ENCODE measurements around the gene KSR1. TPM values are rescaled to one million over a fixed set of nuclear protein-coding genes. Genes with fewer than 3 reads are reported as not detected.
"Not testable (repeated sequence)": the region's sequence is repeated elsewhere in the genome, so short reads cannot be mapped to it uniquely, and the experiment has no call there.

KSR1 gene
- total RNA-seq, 2 donors from 2014 or later, result 132 to 194 TPM

GRCh38 chr17:27631897-27632725 lies 175.9 kb downstream of the KSR1 start:
- no peak for DNase-seq (ENCODE audit: low spot score in 2 of 2)
- H3K9me3 Mint-ChIP-seq, result no peaks in the 10 kb centered on the region
- peak in 1 of 2 donors; percentile 2 for ATAC-seq
- H3K27ac Mint-ChIP-seq, result peak overlapping the region; percentile 87 to 89
- peaks cover 0 to 22% of the 10 kb centered on the region in 2 donors for H3K36me3 Mint-ChIP-seq

DNA sequence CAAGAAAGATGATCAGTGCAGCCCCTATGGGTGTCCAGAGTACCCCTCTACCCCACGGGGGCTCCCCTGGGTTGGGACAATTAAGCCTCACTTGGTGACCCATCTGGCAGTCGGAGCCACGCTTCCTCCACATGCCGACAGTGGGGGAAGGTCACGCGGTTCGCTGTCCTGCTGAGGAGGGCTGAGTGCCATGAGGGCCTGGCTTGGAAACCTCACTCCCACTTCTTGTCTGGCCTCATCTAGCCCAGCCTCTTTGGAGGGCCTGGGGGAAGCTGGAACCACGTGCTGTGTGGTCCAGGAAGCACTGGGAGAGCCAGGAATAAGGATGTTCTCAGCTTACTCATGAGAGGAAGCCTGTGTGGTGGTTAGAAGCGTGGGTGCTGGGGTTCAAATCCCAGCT lies 176.5 kb downstream of the KSR1 start:
- Mint-ChIP-seq H3K27ac (peak overlapping the region; percentile 29 to 89), H3K36me3 (peaks cover 0 to 22% of the 10 kb centered on the region in 2 donors)
- not testable (repeated sequence) for ATAC-seq; H3K9me3 Mint-ChIP-seq; DNase-seq (ENCODE audit: low spot score in 2 of 2)

- ATAC-seq, result no peak
- peaks cover 0 to 22% of the 10 kb centered on the region in 2 donors for H3K36me3 Mint-ChIP-seq
- H3K9me3 Mint-ChIP-seq, result no peaks in the 10 kb centered on the region
- no peak overlapping the region for H3K27ac Mint-ChIP-seq
- no peak for DNase-seq (ENCODE audit: low spot score in 2 of 2)
These were observed 177.2 kb downstream of the KSR1 start for GRCh38 chr17:27633312-27634025.

DNA sequence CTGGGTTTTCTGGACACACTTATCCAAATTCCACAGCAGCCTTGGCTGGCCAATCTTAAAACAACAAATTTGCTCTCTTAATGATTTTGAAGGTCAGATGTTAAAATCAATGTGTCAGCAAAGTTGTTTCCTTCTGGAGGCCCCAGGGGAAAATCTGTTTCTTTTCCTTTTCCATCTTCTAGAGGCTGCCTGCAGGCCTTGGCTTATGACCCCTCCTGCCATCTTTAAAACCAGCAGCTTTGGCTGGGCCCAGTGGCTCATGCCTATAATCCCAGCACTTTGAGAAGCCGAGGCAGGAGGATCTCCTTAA lies 177.7 kb downstream of the KSR1 start:
- ATAC-seq, result no peak
- H3K36me3 Mint-ChIP-seq, result peaks cover 0 to 21% of the 10 kb centered on the region in 2 donors
- DNase-seq (ENCODE audit: low spot score in 2 of 2), result no peak
- no peaks in the 10 kb centered on the region for H3K9me3 Mint-ChIP-seq
- H3K27ac Mint-ChIP-seq, result peak overlapping the region in 1 of 2 donors; percentile 68

GRCh38 chr17:27634776-27635175 lies 178.5 kb downstream of the KSR1 start:
- ATAC-seq (no peak), DNase-seq (ENCODE audit: low spot score in 2 of 2) (no peak)
- H3K36me3 Mint-ChIP-seq, result peaks cover 0 to 16% of the 10 kb centered on the region in 2 donors
- no peaks in the 10 kb centered on the region for H3K9me3 Mint-ChIP-seq
- H3K27ac Mint-ChIP-seq, result peak overlapping the region; percentile 68 to 73

- ATAC-seq (no peak), DNase-seq (ENCODE audit: low spot score in 2 of 2) (no peak)
- no peaks in the 10 kb centered on the region for H3K9me3 Mint-ChIP-seq
- peak overlapping the region; percentile 68 to 73 for H3K27ac Mint-ChIP-seq
- peaks cover 0 to 10% of the 10 kb centered on the region in 2 donors for H3K36me3 Mint-ChIP-seq
These were observed 179.1 kb downstream of the KSR1 start for GRCh38 chr17:27635275-27635823.

DNA sequence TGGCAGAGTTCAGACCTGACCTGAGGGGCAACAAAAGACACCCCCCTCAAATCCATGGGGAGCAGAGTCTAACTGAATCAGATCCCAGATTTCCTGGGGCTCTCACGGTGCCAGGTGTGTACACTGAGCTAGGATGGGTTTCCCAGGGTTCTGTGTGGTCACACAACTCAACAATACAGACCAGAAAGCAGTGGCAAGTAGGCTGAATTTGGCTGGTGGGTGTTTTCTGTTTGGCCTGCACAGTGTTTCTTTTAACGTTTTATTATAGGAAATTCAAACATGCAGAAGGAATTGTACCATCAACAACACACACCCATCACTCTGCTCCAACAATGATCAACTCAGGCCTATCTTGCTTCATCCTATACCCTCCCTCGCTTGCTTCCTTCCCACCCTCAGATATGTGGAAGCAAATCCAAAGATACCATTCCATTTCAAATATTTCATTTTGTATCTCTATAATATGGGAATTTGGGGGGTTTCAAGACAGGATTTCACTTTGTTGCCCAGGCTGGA lies 179.8 kb downstream of the KSR1 start:
- Mint-ChIP-seq H3K27ac (peak overlapping the region in 1 of 2 donors; percentile 68), H3K36me3 (peaks cover 0 to 10% of the 10 kb centered on the region in 2 donors)
- DNase-seq (ENCODE audit: low spot score in 2 of 2); H3K9me3 Mint-ChIP-seq; ATAC-seq: not testable (repeated sequence)

- not testable (repeated sequence) for ATAC-seq; H3K9me3 Mint-ChIP-seq; H3K27ac Mint-ChIP-seq; DNase-seq (ENCODE audit: low spot score in 2 of 2)
- H3K36me3 Mint-ChIP-seq, result peaks cover 0 to 10% of the 10 kb centered on the region in 2 donors
These were observed 181.6 kb downstream of the KSR1 start for GRCh38 chr17:27637818-27638217.

GRCh38 chr17:27638415-27638914 lies 182.2 kb downstream of the KSR1 start:
- peaks cover 0 to 10% of the 10 kb centered on the region in 2 donors for H3K36me3 Mint-ChIP-seq
- DNase-seq (ENCODE audit: low spot score in 2 of 2); H3K9me3 Mint-ChIP-seq; ATAC-seq; H3K27ac Mint-ChIP-seq: not testable (repeated sequence)

DNA sequence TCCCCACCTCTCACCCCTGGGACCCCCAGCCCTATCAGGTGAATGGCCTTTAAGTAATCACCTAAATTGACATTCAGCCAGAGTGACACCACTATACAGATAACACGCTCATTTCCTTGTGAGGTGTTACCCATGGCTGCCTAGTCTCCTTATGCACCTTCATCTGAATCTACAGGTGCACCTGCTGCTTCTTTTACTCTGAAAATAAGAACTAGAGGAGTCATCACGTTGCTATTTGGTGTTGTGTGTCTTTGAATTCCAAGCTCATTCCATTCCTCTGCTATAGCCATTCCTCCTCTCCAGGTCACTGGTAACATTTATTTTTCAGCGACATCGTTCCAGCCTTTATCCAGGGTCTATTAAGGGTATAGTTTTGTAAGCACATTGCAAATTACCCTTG lies 184.5 kb downstream of the KSR1 start:
- H3K9me3 Mint-ChIP-seq, result no peaks in the 10 kb centered on the region
- no peak for DNase-seq (ENCODE audit: low spot score in 2 of 2)
- peak overlapping the region in 1 of 2 donors; percentile 28 for H3K27ac Mint-ChIP-seq
- H3K36me3 Mint-ChIP-seq, result no peaks in the 10 kb centered on the region
- ATAC-seq, result no peak

DNA sequence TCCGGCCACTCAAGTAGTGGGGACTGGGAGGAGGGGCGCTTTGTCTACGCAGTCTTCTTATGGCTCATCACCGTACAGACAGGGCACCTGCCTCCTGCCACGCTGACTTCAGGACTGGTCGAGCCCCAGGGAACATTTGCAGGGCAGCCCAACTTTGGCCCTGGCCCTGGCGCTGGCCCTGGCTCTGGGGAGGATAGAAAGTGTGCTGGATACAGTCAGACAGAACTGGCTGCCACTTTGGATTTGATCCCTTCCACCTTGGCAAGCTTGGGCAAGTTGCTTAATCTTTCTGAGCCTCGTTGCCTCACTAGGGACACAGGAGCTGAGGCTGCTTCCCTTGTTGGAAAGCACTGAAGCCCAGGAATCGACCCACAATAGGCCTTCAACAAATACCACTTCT lies 188.3 kb downstream of the KSR1 start:
- ATAC-seq, result no peak
- H3K27ac Mint-ChIP-seq, result peak overlapping the region in 1 of 2 donors; percentile 38
- no peak for DNase-seq (ENCODE audit: low spot score in 2 of 2)
- H3K9me3 Mint-ChIP-seq, result no peaks in the 10 kb centered on the region
- H3K36me3 Mint-ChIP-seq, result no peaks in the 10 kb centered on the region

GRCh38 chr17:27645621-27646020 lies 189.4 kb downstream of the KSR1 start:
- not testable (repeated sequence) for DNase-seq (ENCODE audit: low spot score in 2 of 2); H3K36me3 Mint-ChIP-seq; H3K27ac Mint-ChIP-seq; H3K9me3 Mint-ChIP-seq
- ATAC-seq, result peak; percentile 60 to 68

DNA sequence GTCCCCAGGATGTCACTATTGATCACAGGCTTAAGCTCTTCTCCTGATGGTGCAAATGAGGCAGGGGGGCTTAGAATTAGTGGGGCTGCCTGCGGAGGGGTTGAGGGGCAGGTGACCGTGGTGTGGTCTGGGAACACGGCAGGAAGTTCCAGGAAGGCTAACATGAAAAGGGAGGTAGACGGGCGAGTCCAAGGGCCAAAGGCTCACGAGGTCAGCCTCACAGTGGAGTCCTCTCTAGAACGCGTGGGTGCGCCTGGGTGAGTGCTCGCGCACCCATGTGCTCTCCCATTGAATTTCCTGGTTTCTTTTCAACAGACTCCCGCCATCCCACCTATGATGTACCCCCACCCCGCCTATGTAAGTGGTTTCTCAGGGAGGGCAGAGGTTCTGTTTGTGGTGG lies 190.0 kb downstream of the KSR1 start:
- Mint-ChIP-seq H3K36me3 (no peaks in the 10 kb centered on the region), H3K9me3 (no peaks in the 10 kb centered on the region), H3K27ac (no peak overlapping the region)
- DNase-seq (ENCODE audit: low spot score in 2 of 2) (no peak), ATAC-seq (no peak)

GRCh38 chr17:27647765-27648164 lies 191.5 kb downstream of the KSR1 start:
- DNase-seq (ENCODE audit: low spot score in 2 of 2), result no peak
- Mint-ChIP-seq H3K9me3 (no peaks in the 10 kb centered on the region), H3K36me3 (no peaks in the 10 kb centered on the region), H3K27ac (no peak overlapping the region)
- no peak for ATAC-seq

DNA sequence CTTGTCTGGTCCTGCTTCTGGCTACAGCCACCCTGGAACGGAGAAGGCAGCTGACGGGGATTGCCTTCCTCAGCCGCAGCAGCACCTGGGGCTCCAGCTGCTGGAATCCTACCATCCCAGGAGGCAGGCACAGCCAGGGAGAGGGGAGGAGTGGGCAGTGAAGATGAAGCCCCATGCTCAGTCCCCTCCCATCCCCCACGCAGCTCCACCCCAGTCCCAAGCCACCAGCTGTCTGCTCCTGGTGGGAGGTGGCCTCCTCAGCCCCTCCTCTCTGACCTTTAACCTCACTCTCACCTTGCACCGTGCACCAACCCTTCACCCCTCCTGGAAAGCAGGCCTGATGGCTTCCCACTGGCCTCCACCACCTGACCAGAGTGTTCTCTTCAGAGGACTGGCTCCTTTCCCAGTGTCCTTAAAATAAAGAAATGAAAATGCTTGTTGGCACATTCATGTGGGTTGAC lies 192.9 kb downstream of the KSR1 start:
- not testable (repeated sequence) for H3K36me3 Mint-ChIP-seq; ATAC-seq; DNase-seq (ENCODE audit: low spot score in 2 of 2); H3K9me3 Mint-ChIP-seq
- peak overlapping the region in 1 of 2 donors; percentile 8 for H3K27ac Mint-ChIP-seq

- no peaks in the 10 kb centered on the region for H3K9me3 Mint-ChIP-seq
- H3K36me3 Mint-ChIP-seq, result no peaks in the 10 kb centered on the region
- DNase-seq (ENCODE audit: low spot score in 2 of 2) (no peak), ATAC-seq (no peak)
- peak overlapping the region in 1 of 2 donors; percentile 36 for H3K27ac Mint-ChIP-seq
These were observed 193.7 kb downstream of the KSR1 start for GRCh38 chr17:27649929-27650328.

DNA sequence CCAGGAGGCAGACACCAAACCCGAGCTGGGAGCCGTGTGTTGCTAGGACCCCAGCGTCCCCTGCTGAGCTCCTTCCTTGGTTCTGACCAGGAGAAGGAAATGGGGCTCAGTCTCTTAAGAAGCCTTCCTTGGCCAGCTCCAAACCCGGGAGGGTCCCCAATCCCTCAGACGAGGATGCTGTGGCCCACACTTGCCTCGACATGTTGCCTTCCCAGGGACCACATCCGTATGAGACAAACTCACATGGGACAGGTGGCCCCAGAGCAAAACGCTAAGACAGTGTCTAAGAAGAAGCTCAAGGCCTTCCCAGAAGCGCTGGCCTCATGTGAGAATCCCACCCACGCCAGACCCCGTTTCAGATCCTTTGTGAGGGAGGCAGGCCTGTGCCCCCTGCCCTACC lies 194.6 kb downstream of the KSR1 start:
- H3K36me3 Mint-ChIP-seq, result no peaks in the 10 kb centered on the region
- no peak for ATAC-seq

More for the DNA sequence above, 194.6 kb downstream of the KSR1 start:
- peak overlapping the region in 1 of 2 donors; percentile 36 for H3K27ac Mint-ChIP-seq
- no peak for DNase-seq (ENCODE audit: low spot score in 2 of 2)
- H3K9me3 Mint-ChIP-seq, result no peaks in the 10 kb centered on the region
